Esophagus muscularis mucosa (tissue), 4 donors: ENCODE data around the gene RNF13. TPM values are rescaled to one million over a fixed set of nuclear protein-coding genes. Genes with fewer than 3 reads are reported as not detected.

Experiments used
- DNase-seq: peaks from one replicate; pipeline ENCODE4 v3.0.0-alpha.2; 2017; ENCODE audit errors: extremely low spot score
- H3K27ac ChIP-seq, 4 donors: fragments of 200-600 bp; sonication (generic); replicated peaks in 1 of 4; 1 replicate in 3 of 4; 2 replicates in 1 of 4; pipeline ENCODE4 v1.5.1; 2016 to 2019; ENCODE audit warnings: mild to moderate bottlenecking in 1 of 4
- H3K27me3 ChIP-seq, 4 donors: fragments of 200-600 bp; sonication (generic); one replicate each; pipeline versions ENCODE4 v1.5.1 to v1.6.0; 2016 to 2019
- H3K36me3 ChIP-seq, 4 donors: fragments of 200-600 bp; sonication (generic); one replicate each; pipeline ENCODE4 v1.5.1; 2016 to 2019
- H3K4me1 ChIP-seq, 4 donors: fragments of 200-600 bp; sonication (generic); one replicate each; pipeline ENCODE4 v1.5.1; 2016 to 2019
- H3K4me3 ChIP-seq, 4 donors: fragments of 200-600 bp; sonication (generic); 1 replicate in 2 of 4; 2 replicates in 2 of 4; pipeline ENCODE4 v1.5.1; 2016 to 2019; ENCODE audit warnings: mild to moderate bottlenecking in 4 of 4, moderate library complexity in 1 of 4
- H3K9me3 ChIP-seq, 4 donors: fragments of 200-600 bp; sonication (generic); 1 replicate in 3 of 4; 2 replicates in 1 of 4; pipeline ENCODE4 v1.5.1; 2016 to 2019
- CTCF ChIP-seq, 3 experiments: fragments of 200-600 bp in 2 of 3; fragments of 450-650 bp in 1 of 3; sonication (generic) in 2 of 3; IDR thresholded peaks; one replicate each; pipeline ENCODE4 v1.5.1; 2017 to 2019; ENCODE audit warnings: antibody characterized with exemption in 3 of 3, mild to moderate bottlenecking in 2 of 3, moderate library complexity in 1 of 3
- EP300 ChIP-seq: sonication (generic); formaldehyde crosslinking; IDR thresholded peaks from one replicate; pipeline ENCODE4 v1.6.1; 2017; ENCODE audit warnings: antibody characterized with exemption
- POLR2A ChIP-seq: fragments of 450-650 bp; IDR thresholded peaks from one replicate; pipeline ENCODE4 v1.6.1; 2017; ENCODE audit warnings: antibody characterized with exemption, moderate library complexity, mild to moderate bottlenecking, low read depth
- POLR2AphosphoS5 ChIP-seq, 2 donors: sonication (generic); formaldehyde crosslinking; IDR thresholded peaks; one replicate each; pipeline ENCODE4 v1.6.1; 2017; ENCODE audit warnings: antibody characterized with exemption in 2 of 2
- WGBS: methylation state at CpG from one replicate; pipeline ENCODE4 v1.1.5; 2018; 5-methylcytosine and 5-hydroxymethylcytosine counted together
- intact Hi-C: fragments of 100-400 bp; cut with DNase I; formaldehyde crosslinking; loops from one replicate; pipeline ENCODE4 v1.15.1; 2023
- total RNA-seq, 4 donors: library from RNA; depleted of rRNA; stranded (reverse); fragments of >200 nt; gene quantifications; one replicate each; pipeline versions ENCODE4 v1.1.0 to v1.2.1, GENCODE V29; 2016

The RNF13 gene
- total RNA-seq, 4 donors from 2014 or later: 52.9 to 95.1 (median 78.2) TPM

GRCh38 chr3:149784064-149784704, 28.8 kb upstream of the RNF13 start:
- intact Hi-C loops: no loop called here
- H3K9me3 ChIP-seq: no peaks in the 10 kb centered on the region
- no peak overlapping the region for H3K4me3 ChIP-seq
- WGBS: 96% methylated on average over 5 of the region's 5 CpGs
- peaks cover 5 to 16% (median 11%) of the 10 kb centered on the region in 4 donors for H3K4me1 ChIP-seq
- no peaks in the 10 kb centered on the region for H3K36me3 ChIP-seq
- no peak for DNase-seq
- peak overlapping the region in 2 of 4 donors; percentile 9 to 57 for H3K27ac ChIP-seq
- TF ChIP-seq CTCF (IDR thresholded peaks at IDR 0.05): no peak
- H3K27me3 ChIP-seq: no peaks in the 10 kb centered on the region

- no peak overlapping the region for H3K27ac ChIP-seq
- intact Hi-C loops: no loop called here
- TF ChIP-seq POLR2AphosphoS5 (IDR thresholded peaks at IDR 0.05) (no peak), EP300 (no peak), POLR2A (no peak), CTCF (IDR thresholded peaks at IDR 0.05) (no peak)
- no peaks in the 10 kb centered on the region for H3K36me3 ChIP-seq
- H3K4me3 ChIP-seq: no peak overlapping the region
- H3K9me3 ChIP-seq: no peaks in the 10 kb centered on the region
- no peak for DNase-seq
- H3K4me1 ChIP-seq: no peaks in the 10 kb centered on the region
- 83% methylated on average over 2 of the region's 2 CpGs for WGBS
- H3K27me3 ChIP-seq: no peaks in the 10 kb centered on the region
These were observed 22.7 kb upstream of the RNF13 start for GRCh38 chr3:149790268-149790667.

GRCh38 chr3:149790698-149791097, 22.3 kb upstream of the RNF13 start:
- no peaks in the 10 kb centered on the region for H3K9me3 ChIP-seq
- DNase-seq: no peak
- no peaks in the 10 kb centered on the region for H3K4me1 ChIP-seq
- H3K36me3 ChIP-seq: no peaks in the 10 kb centered on the region
- no peak overlapping the region for H3K4me3 ChIP-seq
- no peak overlapping the region for H3K27ac ChIP-seq
- TF ChIP-seq POLR2A (no peak), CTCF (IDR thresholded peaks at IDR 0.05) (no peak), POLR2AphosphoS5 (IDR thresholded peaks at IDR 0.05) (no peak), EP300 (no peak)
- no peaks in the 10 kb centered on the region for H3K27me3 ChIP-seq
- intact Hi-C loops: no loop called here
- WGBS: 80% methylated on average over 3 of the region's 3 CpGs

GRCh38 chr3:149792452-149793270, 20.4 kb upstream of the RNF13 start, which contains the start of gene ANKUB1:
ANKUB1 (minus strand) TSS chr3:149792554; CDS start chr3:149792366, 188 bp downstream.
- Histone ChIP-seq H3K36me3 (no peaks in the 10 kb centered on the region), H3K4me1 (no peaks in the 10 kb centered on the region), H3K27ac (no peak within 1 kb of the TSS), H3K9me3 (no peaks in the 10 kb centered on the region), H3K27me3 (no peaks in the 10 kb centered on the region), H3K4me3 (no peak within 1 kb of the TSS)
- no peak for DNase-seq
- 94% methylated on average over 4 of the region's 4 CpGs for WGBS
- intact Hi-C loops: no loop called here
- no peak for TF ChIP-seq POLR2AphosphoS5 (IDR thresholded peaks at IDR 0.05)
- no peak for TF ChIP-seq EP300
- no peak for TF ChIP-seq POLR2A
- TF ChIP-seq CTCF (IDR thresholded peaks at IDR 0.05): no peak
